ENCODE results near the gene PRM3.

Gene PRM3

DNA sequence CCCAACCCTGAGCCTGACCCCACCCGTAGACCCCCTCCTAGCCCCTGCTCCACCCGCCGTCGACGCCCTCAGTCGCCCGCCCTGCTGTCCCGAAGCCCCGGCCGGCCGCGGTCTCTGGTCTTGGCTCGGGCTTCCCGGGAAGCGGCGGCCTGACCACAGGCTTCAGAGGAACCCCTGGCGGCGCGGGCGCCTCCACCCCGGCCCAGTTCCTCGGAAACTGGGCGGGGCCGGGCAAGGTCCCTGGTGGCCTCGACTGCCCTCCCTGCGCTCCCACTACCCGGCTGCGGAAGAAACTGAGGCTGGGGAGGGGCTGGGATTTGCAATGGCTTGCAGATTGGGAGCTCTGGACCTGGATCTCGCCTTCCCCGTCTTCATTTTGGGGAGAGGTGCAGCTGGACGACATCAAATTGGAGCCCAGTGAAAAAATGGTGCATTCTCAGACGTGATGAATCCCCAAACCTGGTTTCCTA lies 16.7 kb downstream of the PRM3 start:
- no peak for DNase-seq (ENCODE audit: low spot score in 2 of 2)

DNA sequence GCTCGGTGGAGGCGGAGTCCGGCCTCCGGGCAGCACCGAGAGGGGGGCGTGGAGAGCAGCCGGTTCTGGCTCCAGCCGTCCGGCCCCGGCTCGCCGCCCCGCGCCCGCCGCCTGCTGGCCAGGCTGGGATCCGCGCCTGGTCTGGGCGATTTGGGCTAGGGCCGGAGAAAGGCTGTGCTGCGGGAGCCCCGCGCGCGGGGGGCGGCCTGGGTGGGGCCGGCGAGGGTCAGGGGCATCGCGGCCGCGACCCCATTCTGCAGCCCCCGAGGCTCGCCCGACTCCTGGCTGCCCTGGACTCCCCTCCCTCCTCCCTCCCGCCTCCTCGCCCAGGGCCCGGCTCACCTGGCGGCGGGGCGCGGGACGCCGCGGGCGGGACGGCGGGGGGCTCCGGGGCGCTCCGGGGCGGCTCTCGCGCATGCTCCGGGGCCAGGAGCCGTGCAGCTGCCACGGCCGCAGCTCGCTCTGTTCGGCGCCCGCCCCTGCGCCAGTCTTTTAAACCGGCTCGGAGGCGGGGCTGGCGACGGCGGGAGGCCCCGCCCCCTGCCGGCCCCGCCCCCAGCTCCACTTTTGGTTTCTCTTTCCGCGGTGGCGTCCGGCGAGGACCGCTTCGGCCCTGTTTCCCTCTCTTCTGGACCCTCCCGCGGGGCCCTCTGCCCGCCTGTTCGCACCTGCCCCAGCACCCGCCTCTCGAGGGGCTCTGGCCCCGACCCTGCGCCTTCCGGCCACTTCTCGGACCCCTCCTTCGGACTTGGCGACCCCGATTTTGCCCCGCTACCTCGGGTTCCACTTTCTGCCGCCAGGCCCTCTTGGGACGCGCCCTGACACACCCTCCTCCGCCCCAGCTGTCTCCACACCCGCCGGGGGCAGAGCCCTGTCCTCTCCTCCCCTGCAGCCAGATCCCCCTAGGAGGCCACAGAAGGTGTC lies 17.4 kb downstream of the PRM3 start, which contains the start of gene SOCS1:
Gene SOCS1 (minus strand): TSS at position 468 of the 924 bp plus-strand sequence. CDS start 726 bp downstream, outside the sequence.
- Mint-ChIP-seq H3K4me1 (peaks cover 49% of the 10 kb centered on the region), H3K9me3 (no peaks in the 10 kb centered on the region), H3K27me3 (no peaks in the 10 kb centered on the region), H3K4me3 (peak within 1 kb of the TSS; percentile 94), H3K36me3 (ENCODE audit: insufficient read depth) (peaks cover 45% of the 10 kb centered on the region), H3K27ac (ENCODE audit: low read depth) (peak within 1 kb of the TSS; percentile 99)
- ATAC-seq (replicated peaks; ENCODE audit: extremely low read depth, poor library complexity, severe bottlenecking) (peak; percentile 47), DNase-seq (ENCODE audit: low spot score in 2 of 2) (peak; percentile 73 to 76)

More for the DNA sequence above, 16.7 kb downstream of the PRM3 start:
- peak overlapping the region; percentile 99 for H3K27ac Mint-ChIP-seq (ENCODE audit: low read depth)
- H3K4me3 Mint-ChIP-seq = peak overlapping the region; percentile 94
- no peaks in the 10 kb centered on the region for H3K27me3 Mint-ChIP-seq
- no peak for ATAC-seq (replicated peaks; ENCODE audit: extremely low read depth, poor library complexity, severe bottlenecking)
- H3K36me3 Mint-ChIP-seq (ENCODE audit: insufficient read depth) = peaks cover 43% of the 10 kb centered on the region
- H3K9me3 Mint-ChIP-seq = no peaks in the 10 kb centered on the region
- peaks cover 47% of the 10 kb centered on the region for H3K4me1 Mint-ChIP-seq

DNA sequence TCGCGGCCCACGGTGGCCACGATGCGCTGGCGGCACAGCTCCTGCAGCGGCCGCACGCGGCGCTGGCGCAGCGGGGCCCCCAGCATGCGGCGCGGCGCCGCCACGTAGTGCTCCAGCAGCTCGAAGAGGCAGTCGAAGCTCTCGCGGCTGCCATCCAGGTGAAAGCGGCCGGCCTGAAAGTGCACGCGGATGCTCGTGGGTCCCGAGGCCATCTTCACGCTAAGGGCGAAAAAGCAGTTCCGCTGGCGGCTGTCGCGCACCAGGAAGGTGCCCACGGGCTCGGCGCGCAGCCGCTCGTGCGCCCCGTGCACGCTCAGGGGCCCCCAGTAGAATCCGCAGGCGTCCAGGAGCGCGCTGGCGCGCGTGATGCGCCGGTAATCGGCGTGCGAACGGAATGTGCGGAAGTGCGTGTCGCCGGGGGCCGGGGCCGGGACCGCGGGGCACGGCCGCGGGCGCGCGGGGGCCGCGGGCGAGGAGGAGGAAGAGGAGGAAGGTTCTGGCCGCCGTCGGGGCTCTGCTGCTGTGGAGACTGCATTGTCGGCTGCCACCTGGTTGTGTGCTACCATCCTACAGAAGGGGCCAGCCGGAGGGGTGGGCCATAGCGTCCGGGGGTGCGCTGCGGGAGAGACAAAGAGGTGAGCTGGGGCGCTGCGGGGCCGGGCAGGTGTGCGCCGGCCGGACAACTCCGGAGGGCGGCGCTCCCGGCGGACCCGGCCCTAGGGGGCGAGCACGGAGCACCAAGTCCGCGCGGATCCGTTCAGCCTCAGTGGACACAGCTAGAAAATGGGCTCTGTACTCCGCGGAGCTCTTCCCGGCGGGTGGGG lies 18.3 kb downstream of the PRM3 start:
- Mint-ChIP-seq H3K4me1 (peaks cover 56% of the 10 kb centered on the region), H3K36me3 (ENCODE audit: insufficient read depth) (peaks cover 45% of the 10 kb centered on the region), H3K9me3 (no peaks in the 10 kb centered on the region), H3K27ac (ENCODE audit: low read depth) (peak overlapping the region; percentile 90), H3K27me3 (no peaks in the 10 kb centered on the region), H3K4me3 (peak overlapping the region; percentile 80)
- peak; percentile 48 for ATAC-seq (replicated peaks; ENCODE audit: extremely low read depth, poor library complexity, severe bottlenecking)
- peak; percentile 59 to 70 for DNase-seq (ENCODE audit: low spot score in 2 of 2)

DNA sequence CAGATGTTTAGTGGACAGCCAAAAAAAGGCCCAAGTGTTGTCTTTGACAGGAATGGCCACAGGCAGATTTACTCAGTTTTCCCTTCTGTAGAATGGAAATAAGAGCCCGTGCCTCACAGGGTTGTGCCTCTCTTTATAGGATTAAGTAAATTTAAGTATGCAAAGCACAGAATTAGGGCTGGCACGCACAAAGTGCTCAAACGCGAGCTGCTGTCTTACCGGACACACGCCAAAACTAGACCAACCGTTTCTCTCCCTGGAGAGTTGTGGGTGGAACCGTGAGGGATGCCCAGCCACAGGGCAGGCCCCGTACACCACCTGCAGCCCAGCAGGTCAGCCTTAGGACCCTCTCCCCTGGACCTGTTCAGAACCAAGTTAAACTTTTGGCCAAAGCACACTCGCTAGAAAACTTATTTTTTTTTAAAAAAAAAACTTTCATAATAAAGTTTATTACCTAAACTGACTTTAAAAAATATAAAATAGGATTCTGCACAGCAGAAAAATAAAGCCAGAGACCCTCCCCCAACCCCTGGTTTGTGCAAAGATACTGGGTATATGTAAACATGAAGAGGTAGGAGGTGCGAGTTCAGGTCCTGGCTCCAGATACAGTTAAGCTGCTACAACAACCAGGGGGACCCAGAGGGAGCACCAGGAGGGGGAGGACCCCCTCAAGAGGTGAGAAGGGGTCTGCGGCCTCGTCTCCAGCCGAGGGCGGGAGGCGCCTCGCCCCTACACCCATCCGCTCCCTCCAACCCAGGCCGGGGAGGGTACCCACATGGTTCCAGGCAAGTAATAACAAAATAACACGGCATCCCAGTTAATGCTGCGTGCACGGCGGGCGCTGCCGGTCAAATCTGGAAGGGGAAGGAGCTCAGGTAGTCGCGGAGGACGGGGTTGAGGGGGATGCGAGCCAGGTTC lies 19.2 kb downstream of the PRM3 start:
- Mint-ChIP-seq H3K4me3 (peak overlapping the region; percentile 80), H3K27ac (ENCODE audit: low read depth) (peak overlapping the region; percentile 90), H3K4me1 (peaks cover 56% of the 10 kb centered on the region), H3K27me3 (no peaks in the 10 kb centered on the region), H3K36me3 (ENCODE audit: insufficient read depth) (peaks cover 46% of the 10 kb centered on the region), H3K9me3 (no peaks in the 10 kb centered on the region)
- DNase-seq (ENCODE audit: low spot score in 2 of 2) (no peak), ATAC-seq (replicated peaks; ENCODE audit: extremely low read depth, poor library complexity, severe bottlenecking) (no peak)

DNA sequence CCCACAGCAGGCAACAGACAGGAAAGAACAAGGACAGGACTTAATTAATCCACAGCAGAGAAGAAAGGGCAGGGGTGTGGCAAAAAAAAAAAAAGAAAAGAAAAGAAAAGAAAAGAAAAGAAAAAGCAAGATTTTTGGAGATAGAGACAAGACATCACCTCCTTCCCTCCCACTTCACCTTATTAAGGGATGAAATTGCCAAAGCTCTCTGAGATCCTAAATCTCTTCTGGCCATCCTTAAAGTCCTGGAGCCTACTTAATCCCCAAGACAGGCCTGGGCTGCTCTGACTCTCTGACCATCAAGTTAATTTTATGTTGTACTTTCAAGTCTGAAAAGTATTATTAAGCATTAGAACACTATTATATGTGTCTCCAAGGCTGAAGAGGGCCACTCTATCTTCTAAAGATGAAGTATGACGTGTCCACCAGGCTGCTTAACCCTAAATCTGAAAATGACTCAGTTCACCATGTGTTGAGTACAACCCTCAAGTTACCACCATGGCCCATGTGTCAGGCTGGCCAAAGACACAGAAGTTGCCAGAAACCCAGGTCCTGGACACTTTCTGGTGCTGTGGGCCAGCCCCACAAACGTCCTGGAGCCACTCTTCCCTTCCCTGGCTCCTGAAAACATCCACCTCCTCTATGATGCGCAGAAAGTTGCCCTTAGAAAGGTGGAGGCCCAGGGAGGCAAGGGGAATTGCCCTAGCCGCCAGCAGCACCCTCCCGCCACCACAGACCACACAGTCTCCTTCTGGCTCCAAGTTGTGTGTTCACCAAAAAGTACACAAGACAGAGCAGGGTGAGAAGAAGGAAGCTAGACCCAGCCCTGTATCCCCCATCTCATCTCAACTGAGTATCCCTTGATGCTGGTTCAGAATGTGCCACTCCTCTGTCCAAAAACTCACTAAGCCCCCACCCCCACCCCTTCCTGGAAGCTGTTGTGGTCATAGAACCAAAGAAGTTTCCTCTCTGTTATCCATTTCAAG lies 20.1 kb downstream of the PRM3 start:
- H3K27me3 Mint-ChIP-seq = no peaks in the 10 kb centered on the region
- H3K4me3 Mint-ChIP-seq = peak overlapping the region; percentile 80
- no peaks in the 10 kb centered on the region for H3K9me3 Mint-ChIP-seq
- H3K27ac Mint-ChIP-seq (ENCODE audit: low read depth) = peak overlapping the region; percentile 90
- ATAC-seq (replicated peaks; ENCODE audit: extremely low read depth, poor library complexity, severe bottlenecking) = no peak
- peaks cover 47% of the 10 kb centered on the region for H3K4me1 Mint-ChIP-seq
- peak in 1 of 2 donors; percentile 42 for DNase-seq (ENCODE audit: low spot score in 2 of 2)
- H3K36me3 Mint-ChIP-seq (ENCODE audit: insufficient read depth) = peaks cover 47% of the 10 kb centered on the region

DNA sequence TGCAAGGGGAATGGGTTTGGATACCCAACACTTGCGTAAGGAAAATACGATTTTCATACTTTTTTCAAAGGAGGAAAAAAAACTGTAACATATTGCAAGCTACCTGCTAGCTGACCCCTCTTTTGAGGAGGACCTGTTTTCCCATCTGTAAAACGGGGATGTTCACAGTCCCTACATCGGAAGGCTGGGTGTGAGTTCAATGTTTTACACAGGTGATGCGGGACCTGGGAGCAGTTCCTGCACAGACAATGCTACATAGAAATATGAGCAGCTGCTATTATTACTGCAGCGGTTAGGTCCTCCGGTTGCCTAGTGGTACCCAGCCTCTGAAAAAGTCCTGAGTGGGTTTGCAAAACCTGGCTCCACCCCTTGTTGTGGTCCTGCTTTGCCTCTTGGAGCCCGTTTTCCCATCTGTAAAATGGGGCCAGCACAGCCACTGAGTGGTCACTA lies 20.9 kb downstream of the PRM3 start:
- DNase-seq (ENCODE audit: low spot score in 2 of 2) (no peak), ATAC-seq (replicated peaks; ENCODE audit: extremely low read depth, poor library complexity, severe bottlenecking) (no peak)
- peaks cover 44% of the 10 kb centered on the region for H3K4me1 Mint-ChIP-seq
- peaks cover 45% of the 10 kb centered on the region for H3K36me3 Mint-ChIP-seq (ENCODE audit: insufficient read depth)
- no peaks in the 10 kb centered on the region for H3K27me3 Mint-ChIP-seq
- H3K27ac Mint-ChIP-seq (ENCODE audit: low read depth) = peak overlapping the region; percentile 95
- H3K9me3 Mint-ChIP-seq = no peaks in the 10 kb centered on the region
- peak overlapping the region; percentile 80 for H3K4me3 Mint-ChIP-seq

DNA sequence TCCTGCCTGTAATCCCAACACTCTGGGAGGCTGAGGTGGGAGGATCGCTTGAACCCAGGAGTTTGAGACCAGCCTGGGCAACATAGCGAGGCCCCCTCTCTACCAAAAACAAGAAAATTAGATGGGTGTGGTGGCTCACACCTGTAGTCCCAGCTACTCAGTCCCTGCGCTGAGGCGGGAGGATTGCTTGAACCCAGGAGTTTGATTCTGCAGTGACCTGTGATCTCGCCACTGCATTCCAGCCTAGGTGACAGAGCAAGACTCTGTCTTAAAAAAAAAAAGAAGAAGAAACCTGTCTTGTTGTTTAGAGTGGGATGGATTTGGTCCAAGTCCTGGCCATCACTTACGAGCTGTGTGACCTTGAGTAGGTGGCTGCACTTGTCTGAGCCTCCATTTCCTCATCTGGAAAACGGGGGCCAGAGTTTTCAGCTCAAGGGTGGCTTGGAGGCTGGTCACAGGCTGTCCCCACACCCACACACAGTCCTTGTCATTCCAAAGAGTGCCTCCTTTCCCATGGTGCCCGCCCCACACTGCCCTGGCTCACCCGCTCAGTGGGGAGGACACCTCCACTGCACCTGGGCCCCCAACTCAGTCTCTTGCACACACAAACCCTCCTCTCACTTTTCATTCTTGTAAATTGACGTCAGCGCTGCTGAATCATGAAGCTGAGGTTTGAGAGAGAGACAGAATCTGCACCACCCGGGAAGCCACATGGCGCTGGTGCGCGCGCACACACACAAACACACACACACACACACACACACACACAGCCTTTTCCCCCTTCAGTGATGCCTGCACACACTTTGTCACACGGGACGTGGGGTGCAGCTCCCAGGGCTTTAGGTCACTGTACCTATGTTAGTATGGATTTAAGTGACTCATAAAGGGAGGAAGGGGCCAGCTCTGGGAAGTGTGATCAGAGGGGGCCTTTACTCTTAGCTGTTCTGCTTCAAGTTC lies 21.6 kb downstream of the PRM3 start:
- Mint-ChIP-seq H3K9me3 (no peaks in the 10 kb centered on the region), H3K4me1 (peaks cover 38% of the 10 kb centered on the region), H3K36me3 (ENCODE audit: insufficient read depth) (peaks cover 43% of the 10 kb centered on the region), H3K4me3 (peak overlapping the region; percentile 80), H3K27me3 (no peaks in the 10 kb centered on the region), H3K27ac (ENCODE audit: low read depth) (peak overlapping the region; percentile 95)
- peak; percentile 31 for ATAC-seq (replicated peaks; ENCODE audit: extremely low read depth, poor library complexity, severe bottlenecking)
- DNase-seq (ENCODE audit: low spot score in 2 of 2) = peak; percentile 58 to 69

DNA sequence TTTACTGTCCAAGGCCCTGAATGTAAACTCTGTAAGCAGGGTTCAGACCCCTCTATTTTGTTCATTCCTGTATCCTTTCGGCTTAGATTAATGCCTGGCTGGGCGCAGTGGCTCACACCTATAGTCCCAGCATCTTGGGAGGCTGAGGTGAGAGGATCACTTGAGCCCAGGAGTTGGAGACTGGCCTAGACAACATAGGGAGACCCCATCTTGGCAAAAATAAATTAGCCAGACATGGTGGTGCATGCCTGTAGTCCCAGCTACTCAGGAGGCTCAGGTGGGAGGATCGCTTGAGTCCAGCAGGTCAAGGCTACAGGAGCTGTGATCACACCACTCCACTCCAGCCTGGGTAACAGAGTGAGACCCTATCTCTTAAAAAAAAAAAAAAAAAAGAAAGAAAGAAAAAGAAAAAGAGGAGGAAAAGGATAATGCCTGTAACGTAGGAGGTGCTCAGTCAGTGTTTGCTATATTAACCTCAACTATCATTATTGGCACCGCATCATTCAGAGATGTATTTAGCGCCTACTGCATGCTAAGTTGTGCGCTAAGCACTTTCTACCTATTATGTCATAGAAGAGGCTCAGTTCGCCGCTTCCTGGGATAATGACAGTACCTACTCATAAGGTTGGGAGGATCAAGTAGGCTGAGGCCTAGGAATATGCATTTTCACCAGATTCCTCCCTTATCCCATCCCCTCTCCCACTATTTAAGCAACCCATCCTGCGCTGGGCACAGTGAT lies 22.5 kb downstream of the PRM3 start:
- no peaks in the 10 kb centered on the region for H3K9me3 Mint-ChIP-seq
- peaks cover 36% of the 10 kb centered on the region for H3K36me3 Mint-ChIP-seq (ENCODE audit: insufficient read depth)
- H3K27me3 Mint-ChIP-seq = no peaks in the 10 kb centered on the region
- no peak for DNase-seq (ENCODE audit: low spot score in 2 of 2)
- H3K4me1 Mint-ChIP-seq = peaks cover 38% of the 10 kb centered on the region
- ATAC-seq (replicated peaks; ENCODE audit: extremely low read depth, poor library complexity, severe bottlenecking) = no peak
- H3K4me3 Mint-ChIP-seq = no peak overlapping the region
- peak overlapping the region; percentile 76 for H3K27ac Mint-ChIP-seq (ENCODE audit: low read depth)

DNA sequence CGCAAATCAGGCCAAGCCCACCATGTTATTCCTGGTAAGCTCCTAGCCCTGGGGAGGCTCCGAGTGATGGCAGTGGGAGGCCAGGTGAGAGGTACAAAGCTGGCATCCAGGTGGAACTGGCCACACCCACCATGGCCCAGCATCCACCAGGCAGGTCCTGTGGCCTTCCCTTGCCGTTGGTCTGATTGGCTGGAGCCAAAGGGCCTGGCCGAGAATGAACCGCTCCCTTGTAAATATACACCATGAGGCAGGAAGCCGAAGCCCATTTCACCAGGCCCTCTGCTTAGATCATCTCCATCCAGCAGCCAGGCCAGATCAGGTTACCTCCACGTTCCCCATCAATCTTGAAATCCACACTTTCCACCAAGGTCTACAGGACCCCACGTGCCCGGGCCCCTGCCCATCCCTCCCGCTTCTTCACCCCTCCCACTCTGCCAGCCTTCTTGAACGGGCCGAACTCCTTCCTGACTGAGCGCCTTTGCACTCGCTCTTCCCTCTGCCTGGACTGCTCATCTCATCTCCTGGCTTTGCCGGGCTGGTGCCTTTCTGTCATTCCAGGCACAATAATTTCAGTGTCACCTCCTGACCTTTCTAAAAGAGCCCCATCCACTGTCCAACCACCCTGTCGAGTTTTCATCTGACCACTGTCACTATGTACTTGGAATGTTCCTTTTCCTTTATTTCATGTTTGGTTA lies 23.2 kb downstream of the PRM3 start:
- Mint-ChIP-seq H3K27me3 (no peaks in the 10 kb centered on the region), H3K4me3 (no peak overlapping the region), H3K9me3 (no peaks in the 10 kb centered on the region), H3K4me1 (peaks cover 43% of the 10 kb centered on the region), H3K27ac (ENCODE audit: low read depth) (peak overlapping the region; percentile 76), H3K36me3 (ENCODE audit: insufficient read depth) (peaks cover 33% of the 10 kb centered on the region)
- ATAC-seq (replicated peaks; ENCODE audit: extremely low read depth, poor library complexity, severe bottlenecking) (no peak), DNase-seq (ENCODE audit: low spot score in 2 of 2) (no peak)
